GM18499 (cell line): ENCODE data around the gene ELMO1.

Experiments used
- ATAC-seq: cut with Tn5 transposase; IDR thresholded peaks from one replicate; pipeline ENCODE4 v1.9.1; 2021; ENCODE audit warnings: moderate number of reproducible peaks; ENCODE audit not compliant: insufficient read depth, unreplicated experiment

ELMO1 gene

DNA sequence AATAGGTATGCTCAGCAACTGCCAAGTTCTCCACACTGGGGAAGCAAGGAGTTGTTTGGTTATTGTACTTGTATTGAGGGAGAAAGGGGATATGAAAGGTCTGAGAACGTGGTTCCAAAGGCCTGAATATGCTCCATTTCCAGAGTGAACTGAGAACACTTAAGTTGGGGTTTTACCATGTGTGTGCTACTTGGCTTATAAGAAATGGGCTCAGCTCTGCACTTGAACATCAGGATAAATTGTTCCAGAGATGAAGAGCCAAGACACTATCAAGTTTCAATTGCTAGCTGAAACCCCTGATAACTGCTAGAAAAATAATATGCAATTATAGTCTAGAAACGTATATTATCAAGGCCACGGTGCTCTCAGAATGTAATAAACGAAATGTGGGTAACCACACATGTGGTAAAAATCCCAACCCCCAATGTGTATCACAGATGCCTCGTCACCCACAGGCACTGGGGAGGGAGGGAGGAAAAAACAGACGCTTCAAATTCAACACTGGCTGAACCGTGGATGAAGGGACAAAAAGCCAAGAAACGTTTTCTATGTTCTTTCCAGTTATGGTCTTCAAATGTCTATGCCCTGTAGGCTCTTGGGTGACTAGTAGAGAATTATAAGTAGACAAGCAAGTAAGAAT, 16.3 kb downstream of the ELMO1 start:
- no peak for ATAC-seq

DNA sequence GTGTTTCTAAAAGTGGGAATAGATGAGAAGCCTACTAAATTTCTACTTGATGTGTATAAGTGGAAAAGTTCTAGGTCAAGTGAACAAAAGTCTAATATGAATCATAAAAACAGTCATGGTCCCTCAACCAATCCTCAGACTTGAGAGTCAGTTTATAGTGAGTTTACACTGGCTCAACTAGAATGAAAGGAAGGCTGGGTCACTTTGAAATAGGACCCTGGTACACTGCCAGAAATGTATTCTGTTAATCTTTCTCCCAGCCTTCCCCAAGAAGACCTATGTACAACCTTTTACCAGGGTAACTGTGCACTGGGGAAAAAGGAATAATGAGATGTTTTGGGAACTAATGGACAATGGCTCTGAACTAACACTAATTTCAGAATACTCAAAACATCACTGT, 17.3 kb downstream of the ELMO1 start:
- no peak for ATAC-seq

GRCh38 chr7:37430640-37431039, 18.0 kb downstream of the ELMO1 start:
- no peak for ATAC-seq

GRCh38 chr7:37430171-37430570, 18.5 kb downstream of the ELMO1 start:
- ATAC-seq = no peak

- ATAC-seq = no peak
Observed at GRCh38 chr7:37429435-37429791, 19.3 kb downstream of the ELMO1 start.

GRCh38 chr7:37428681-37429434, 19.8 kb downstream of the ELMO1 start:
- ATAC-seq = no peak

DNA sequence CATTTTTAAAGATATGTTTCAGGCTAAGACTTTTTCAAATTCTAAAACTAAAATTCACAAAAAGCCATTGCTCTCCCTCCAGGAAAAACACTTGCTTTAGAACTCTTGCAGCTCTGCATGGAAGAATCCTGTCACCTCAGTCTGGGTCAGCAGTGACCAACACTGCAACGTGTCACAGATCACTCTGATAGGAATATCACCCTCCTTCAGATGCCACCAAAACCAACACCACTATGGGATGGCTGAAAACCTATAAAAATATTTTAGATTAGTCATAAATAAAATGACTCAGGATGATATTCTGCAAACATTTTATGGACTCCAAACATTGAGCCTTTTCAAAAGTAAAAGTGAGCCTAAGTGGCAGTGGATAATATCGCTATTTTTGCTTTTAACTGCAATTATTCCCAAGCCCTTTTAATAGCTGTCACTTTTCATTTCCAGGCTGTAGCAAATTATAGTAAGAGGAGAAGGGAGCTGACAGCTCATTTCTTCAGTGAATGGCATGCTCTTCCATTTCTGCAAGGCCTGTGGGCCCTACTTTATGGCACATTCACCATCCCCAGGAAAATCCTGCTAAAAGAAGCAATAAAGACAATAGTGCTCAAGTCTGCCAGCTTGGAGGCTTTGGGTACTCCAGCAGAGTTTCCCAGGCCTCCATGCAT, 21.3 kb downstream of the ELMO1 start:
- no peak for ATAC-seq

- ATAC-seq = no peak
Observed at GRCh38 chr7:37425498-37425897, 23.2 kb downstream of the ELMO1 start.

DNA sequence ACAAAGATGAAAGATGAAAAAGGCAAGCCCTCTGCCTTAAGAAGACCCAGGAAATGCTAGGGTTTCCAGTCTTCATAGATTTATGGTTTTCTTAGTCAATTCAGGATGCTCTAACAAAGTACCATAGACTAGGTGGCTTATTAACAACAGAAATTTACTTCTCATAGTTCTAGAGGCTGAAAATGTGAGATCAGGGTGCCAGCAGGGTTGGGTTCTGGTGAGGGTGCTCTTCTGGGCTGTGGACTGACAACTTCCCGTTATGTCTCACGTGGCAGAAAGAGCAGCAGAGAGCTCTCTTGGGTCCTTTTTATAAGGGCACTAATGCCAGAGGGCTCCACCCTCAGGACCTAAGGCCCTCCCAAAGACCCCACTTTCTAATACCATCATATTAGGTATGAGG, 23.7 kb downstream of the ELMO1 start:
- ATAC-seq = no peak

- ATAC-seq = no peak
Observed at GRCh38 chr7:37424521-37424920, 24.1 kb downstream of the ELMO1 start.

DNA sequence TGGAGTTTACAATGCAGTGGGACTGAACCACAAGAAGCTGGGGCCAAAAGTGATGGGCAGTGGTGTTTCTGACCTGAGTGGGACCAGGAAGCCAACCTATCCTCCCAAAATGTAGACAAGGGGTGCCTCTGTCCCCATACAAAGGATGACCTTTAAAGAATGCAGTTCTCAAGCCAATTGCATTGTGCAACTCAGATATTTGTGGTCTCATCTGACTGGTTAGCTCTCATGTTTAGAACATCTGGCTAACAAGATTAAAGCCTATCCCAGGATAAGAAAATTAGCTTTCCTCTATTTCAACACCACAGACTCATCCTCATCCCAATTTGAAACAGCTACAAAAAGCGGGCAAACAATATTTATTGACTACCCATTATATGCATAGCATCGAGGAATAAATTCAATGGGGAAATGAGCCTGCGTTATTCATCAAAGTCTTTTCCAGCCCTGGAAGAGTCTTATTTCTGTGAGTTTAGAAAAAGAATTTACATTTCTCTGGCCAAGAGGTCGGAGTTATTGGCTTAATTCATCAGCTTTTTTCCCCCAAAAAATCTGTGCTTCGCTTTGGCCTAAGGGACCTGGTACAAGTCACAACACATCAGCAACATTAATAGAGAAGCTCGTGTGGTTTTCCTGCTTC, 26.7 kb downstream of the ELMO1 start:
- ATAC-seq = no peak

- no peak for ATAC-seq
Observed at GRCh38 chr7:37420946-37421695, 27.5 kb downstream of the ELMO1 start.

DNA sequence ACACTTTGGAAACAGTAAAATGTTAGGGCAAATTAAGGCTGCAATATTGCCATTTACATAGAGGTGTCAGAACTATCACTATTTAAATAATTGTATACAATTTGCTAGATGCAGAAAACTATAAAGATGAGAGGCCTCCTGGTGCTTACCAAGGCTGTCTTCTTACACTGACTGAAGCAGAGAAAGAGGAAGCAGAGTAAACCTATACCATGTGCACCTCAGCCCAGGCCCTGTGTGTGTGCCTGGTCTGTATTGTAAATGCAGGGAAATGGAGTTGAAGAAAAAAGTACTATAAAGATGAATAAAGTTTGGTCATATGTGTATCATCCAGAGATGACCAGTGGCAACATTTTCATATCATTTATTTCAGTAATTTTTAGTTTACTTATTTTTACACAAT, 29.2 kb downstream of the ELMO1 start:
- ATAC-seq = no peak

DNA sequence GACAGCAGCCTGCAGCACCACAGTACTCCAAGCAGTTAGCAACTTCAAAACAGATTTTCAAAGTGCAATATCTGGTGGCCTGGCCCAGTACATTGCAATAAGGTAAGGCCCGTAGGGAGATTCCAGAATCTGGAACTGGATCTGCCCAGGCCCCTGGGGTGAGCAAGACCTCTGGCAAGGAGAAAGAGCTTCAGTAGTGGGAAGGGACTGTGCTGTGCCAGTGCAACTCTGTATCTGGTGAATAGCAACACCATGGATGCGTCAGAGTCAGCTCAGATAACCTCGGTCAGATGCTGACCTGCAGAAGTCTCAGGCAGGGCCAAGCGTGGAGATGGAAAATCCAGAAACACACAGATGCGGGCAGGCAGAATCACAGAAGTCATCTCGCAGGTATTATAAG, 30.3 kb downstream of the ELMO1 start:
- no peak for ATAC-seq

- no peak for ATAC-seq
Observed at GRCh38 chr7:37417107-37417474, 31.6 kb downstream of the ELMO1 start.

GRCh38 chr7:37416378-37417106, 32.1 kb downstream of the ELMO1 start:
- ATAC-seq = no peak

DNA sequence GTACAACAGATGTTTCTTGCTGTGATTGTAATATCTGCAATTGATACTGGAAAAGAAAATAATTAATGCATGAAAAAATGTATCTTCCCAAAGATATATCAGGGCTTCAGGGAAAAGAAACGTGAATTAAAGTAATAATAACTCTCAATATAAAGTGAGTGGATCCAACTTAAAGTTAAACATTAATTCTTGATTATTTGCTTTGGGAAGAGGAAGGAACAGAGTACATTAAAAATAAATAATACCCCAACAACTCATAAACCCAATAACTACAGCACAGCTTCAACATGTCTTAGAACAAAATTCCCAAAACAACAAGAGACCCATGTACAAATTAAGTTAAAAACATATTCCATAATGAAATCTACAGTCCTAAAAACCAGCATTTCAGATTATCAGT, 33.0 kb downstream of the ELMO1 start:
- no peak for ATAC-seq

GRCh38 chr7:37414352-37414983, 34.2 kb downstream of the ELMO1 start:
- ATAC-seq = no peak

GRCh38 chr7:37411444-37412034, 37.1 kb downstream of the ELMO1 start:
- ATAC-seq = no peak
